NCI-H510A treated with DMSO at 0.1 percent for 48 hours (cell line): ENCODE results near the gene TRAF3.

Experiments
- DNase-seq: peaks from one replicate; lab custom pipeline; 2025; lab: John Stamatoyannopoulos, UW

The TRAF3 gene

DNA sequence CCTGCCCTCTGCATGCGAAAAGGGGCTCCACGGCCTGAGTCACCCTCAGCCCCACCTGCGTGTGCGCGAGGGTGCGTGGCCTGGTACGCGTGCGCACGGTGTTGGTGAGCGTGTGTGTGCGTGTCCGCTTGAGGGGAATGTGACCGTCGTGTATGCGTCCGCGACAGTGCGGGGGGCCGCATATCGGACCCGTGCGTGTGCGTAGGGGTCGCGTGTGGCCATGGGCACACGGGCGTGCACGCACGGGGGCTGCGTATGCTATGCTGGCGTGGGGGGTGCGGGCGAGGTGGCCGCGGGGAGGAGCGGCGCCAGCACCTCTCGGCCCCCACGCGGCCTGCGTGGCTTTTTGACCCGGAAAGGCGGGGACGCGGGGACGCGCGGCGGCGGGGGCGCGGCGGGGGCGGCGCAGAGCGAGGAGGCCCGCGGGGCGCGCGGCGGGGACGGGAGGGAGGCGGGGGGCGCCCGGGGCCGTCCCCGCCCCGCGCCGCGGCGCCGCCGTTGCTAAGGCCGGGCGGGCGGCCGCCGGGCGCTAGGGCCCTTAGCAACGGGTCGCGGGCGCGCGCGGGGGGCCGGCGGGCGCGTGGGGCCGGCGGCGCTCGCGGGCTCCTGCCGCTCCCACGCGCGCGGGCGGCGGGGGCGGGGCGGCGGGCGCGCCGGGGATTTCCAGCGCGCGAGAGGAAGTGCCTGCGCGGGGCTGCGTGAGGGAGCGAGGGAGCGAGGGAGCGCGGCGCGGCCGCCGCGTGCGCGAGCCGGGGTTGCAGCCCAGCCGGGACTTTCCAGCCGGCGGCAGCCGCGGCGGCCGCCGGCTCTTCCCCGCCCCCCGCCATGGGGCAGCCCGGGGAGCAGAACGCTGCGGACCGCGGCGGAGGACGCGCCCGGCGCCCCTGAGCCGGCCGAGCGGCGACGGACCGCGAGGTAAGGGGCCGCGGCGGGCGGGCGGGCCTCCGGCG, at the start of gene TRAF3:
TSS of gene TRAF3 (plus strand) at position 689 of the 950 bp plus-strand sequence. CDS start 92,753 bp downstream, outside the sequence.
- no peak for DNase-seq

- no peak for DNase-seq
Observed at GRCh38 chr14:102728501-102728900, 48.7 kb upstream of the TRAF3 start.

DNA sequence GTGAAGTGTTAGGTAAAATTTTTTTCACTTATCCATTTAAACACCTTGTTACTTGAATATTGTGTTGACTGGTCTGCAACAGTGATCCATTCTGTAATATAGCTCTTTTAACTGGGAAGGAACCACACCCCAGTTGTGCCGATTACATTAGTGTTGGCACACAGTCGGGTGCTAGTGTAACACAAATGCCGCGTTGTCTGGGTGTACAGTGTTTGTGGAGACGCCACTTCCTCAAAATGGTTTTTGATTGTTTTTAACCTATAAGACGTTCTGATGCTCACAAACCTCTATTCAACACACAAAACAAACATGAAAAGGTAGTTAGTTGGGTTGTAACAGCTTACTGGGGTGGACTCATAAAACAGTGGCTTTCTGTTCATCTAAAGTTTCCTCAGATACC, 48.0 kb upstream of the TRAF3 start:
- DNase-seq: no peak

GRCh38 chr14:102729825-102730224, 47.4 kb upstream of the TRAF3 start:
- no peak for DNase-seq

DNA sequence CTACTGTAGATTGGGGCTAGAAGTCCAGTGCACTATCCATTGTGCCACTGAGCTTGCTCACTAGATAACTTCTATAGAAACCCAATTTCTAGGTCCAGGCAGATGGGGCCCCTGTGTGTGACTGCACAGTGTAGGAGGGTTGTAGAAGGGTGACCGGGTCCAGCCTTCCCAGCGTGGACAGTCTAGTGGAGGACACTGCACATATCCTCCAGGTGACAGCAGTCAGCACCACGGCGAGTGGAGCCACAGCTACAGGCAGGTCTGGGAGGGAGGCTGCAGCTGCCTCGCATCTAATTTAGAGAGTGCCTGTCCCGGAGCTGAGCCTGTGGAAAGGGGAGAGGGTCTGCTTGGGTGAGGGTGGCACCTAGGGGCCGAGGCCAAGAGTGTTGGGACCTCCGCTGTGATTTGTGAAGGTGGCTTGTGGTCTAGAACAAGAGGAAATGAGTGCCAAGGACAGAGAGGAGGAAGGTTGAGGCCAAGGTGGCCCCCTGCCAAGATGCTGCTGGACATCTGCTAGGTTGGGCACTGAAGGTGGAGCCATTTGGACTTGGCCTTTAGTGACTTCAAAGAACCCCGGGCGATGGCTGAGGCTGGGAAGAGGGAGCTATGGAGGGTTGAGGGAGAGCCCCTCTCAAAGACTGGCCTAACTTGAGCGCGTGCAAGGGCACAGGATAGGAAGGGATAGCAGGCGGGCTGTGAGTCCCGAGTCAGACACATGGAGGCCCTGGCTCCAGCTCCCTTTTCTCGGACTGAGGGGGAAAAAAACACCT, 46.0 kb upstream of the TRAF3 start:
- no peak for DNase-seq

GRCh38 chr14:102731871-102732800, 45.1 kb upstream of the TRAF3 start:
- DNase-seq: peak; percentile 32

- DNase-seq: no peak
Observed at GRCh38 chr14:102732924-102733323, 44.3 kb upstream of the TRAF3 start.

DNA sequence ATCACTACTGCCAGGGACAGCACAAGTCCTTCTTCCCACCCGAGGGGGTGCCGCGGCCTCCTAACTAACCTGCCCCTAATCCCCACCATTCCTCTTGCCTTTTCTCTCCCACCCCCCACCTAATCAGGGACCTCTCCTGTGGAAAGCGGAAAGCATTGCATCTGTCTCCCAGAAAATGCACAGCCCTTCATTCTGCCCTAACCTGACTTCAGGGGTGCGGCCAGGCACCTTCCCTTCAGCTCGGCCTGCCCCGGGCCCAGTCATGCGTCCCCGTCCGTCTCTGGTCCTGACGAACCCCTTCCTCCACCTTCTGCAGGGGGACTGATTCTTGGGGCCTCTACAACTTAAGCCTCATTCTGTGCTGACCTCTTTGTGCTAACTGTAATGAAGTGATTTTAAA, 43.9 kb upstream of the TRAF3 start:
- DNase-seq: no peak

GRCh38 chr14:102734436-102734835, 42.8 kb upstream of the TRAF3 start:
- no peak for DNase-seq

- DNase-seq: no peak
Observed at GRCh38 chr14:102736956-102737355, 40.3 kb upstream of the TRAF3 start.

DNA sequence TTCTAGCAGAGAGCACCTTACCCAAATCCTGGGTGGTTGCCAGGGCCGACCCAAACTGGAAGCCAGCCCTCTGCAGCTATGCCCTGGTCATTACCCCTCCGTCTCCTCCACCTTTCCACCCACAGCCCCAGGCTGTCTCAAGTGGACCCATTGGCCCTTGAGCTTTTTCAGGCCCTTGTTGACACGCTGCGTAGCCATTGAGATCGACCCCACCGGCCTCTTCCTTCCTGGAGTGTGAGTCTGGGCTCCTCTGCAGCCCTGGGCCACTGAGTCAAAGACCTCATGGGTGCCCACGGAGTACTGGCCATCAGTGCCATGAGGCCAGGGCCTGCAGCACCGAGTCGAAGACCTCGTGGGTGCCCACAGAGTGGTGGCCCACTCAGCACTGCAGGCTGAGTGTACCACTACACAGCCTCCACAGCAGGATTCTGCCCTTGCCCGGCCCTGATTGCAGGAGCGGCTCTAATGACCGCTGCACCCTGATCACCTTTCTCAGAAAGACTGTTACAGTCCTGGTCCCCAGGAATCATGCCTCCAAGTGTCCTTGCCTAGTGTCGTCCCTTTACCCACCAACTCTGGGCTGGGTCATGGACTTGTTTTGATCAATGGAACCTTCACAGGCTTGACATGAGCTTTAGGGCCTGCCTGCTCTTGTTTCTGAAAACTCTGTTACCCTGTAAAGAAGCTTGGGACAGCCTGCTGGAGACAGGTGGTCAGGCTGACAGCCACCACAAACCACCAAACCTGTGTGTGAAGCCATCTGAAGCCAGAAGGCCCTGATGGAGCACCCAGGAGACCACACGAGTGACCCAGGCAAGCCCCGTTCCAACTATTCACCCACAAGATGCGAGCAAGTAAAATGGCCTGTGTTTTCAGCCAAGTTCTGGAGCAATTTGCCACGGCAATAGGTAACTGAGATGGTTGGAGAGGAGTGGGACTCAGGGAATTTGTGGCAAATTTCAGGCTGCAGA, 39.6 kb upstream of the TRAF3 start:
- DNase-seq: no peak

DNA sequence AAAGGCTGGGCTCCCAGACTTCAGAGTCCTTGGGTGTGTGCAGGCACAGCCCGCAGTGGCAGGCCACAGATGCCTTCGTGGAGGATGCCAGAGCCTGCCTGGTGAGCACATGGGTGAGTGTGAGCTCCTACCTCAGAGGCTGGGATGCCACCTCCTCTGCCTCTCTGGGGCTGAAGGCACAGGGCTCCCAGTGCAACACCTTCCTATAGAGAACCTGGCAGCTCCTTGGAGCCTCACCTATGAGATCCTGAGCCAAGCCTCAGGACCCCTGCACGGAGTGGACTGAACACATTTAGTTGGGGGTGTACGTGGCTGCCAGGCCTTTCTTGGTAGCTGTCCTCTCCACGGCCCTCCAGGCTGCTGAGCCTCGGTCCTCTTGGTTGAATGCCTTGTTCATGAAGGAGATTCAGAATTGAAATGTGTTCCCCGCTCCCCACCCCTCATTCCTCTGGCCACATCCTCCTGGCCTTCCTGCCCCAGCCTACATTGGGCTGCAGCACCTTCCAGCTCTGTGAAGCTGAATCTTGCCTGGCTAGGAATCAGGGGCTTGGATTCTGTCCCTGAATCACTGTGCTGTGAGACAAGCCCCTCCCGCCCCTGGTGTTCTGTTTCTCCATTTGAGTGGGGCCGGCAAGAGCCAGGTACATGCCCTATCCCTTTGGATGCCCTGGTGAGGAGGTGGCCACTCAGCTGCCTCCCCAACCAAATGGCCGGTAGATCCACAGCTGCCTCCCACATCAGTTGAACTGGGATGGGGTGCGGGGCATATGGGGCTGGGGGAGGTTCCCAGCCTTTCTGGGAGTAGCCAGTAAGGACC, 38.7 kb upstream of the TRAF3 start:
- DNase-seq: no peak

DNA sequence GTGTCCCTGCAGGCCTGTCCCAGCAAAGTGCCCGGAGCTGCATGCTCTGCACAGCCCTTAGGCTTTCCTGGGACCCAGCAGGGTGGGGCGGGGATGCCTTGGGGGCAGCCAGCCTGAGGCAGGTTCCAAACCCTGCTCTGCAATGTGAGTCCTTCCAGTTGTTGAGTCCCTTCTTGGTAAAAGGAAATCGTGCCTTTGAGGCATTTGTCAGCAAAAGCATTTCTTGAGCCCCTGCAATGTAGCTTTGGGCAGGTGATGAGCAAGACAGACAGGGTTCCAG, 38.1 kb upstream of the TRAF3 start:
- DNase-seq: no peak

DNA sequence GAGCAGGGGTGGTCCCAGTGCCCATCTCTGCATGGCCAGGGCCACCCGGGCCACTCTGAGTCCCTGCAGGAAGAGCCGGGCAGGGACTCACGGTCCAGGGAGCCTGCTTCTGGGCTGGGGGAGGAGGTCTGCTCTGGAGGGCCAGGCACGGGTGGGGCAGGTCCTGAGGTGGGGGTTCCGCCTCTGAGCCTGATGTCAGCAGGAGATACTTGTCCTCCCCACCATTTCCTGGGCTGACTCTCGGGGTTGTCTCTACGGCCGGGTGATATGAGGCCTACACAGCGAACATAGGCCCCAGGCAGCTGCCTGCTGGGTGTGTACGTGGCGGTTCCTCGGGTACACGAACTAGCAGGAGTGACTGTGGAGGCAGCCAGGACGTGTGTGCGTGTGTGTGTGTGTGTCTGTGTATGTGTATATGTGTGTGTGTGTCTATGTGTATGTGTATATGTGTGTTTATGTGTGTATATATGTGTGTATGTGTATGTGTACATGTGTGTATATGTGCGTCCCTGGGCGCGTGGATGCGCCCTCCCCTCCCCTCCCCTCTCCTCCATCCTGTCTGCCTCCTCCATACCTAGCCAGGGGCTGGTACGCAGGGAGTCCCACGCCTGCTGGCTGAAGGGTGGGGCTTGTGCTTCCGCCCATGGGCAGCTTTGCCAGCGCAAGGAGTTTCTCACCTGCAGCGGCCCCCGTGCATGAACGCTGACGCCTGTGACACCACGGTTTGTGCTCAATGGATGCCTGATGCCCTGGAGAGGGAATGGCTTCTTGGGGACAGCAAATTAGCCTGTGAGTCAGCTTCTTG, 30.4 kb upstream of the TRAF3 start:
- no peak for DNase-seq

DNA sequence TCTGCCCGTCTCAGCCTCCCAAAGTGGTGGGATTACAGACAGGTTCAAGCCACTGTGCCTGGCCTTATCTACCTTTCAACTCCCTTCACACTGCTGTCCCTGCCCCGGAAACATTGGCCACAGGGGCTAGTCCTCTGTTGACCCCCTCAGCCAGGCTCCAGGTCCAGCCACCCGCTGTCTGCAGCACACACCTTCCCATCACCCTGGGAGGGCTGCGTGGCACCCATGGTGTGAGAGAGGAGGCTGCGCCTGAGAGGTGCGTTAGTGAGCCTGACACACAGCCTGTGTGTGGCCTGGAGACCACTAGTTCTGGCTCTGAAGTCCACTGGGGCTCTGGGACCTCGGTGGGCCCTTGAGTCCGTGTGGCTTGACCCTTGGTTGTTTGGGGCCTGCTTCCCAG, 28.4 kb upstream of the TRAF3 start:
- no peak for DNase-seq

DNA sequence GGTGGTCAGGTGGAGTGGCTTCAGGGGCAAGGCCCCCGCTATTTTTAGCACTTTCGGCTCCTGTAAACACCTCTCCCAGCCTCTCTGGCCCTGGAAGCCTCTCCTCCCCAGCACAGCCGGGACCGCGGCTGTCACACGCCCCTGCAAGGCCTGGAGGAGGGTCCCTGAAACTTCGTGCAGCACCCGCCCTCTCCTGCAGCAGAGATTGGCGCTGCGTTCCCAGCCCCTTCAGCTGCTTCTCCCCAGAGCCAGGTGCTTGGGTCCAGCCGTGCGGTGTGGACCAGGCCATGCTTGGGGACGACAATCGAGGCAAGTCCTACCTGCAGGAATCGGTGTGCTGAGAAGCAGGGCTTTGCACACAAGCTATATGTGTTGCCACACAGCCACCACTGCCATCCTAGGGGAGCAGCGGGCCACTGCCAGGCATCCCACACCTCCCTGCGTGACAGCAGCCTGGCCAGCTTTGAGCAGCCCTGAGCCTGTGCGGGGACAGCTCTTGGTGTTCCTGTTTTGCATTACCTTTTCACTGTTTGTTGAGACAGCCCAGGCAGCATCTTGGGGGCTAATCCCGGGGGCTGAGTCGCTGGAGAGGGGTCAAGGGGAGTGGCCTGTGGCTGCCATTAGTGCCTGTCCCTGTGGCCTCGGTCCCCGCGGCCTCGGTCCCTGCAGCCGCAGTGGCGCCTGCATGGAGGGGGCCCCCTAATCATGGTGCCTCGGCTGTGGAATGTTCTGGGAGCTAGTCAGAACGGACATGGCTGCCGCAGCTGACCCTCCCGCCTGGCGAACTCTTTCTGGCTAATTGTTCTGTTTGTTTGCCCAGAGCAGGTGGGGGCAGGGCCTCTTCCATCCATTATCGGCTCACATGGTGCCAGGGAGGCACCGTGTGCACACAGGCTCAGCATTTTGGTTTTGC, 27.6 kb upstream of the TRAF3 start:
- peak; percentile 83 for DNase-seq

- DNase-seq: no peak
Observed at GRCh38 chr14:102750376-102750775, 26.9 kb upstream of the TRAF3 start.

DNA sequence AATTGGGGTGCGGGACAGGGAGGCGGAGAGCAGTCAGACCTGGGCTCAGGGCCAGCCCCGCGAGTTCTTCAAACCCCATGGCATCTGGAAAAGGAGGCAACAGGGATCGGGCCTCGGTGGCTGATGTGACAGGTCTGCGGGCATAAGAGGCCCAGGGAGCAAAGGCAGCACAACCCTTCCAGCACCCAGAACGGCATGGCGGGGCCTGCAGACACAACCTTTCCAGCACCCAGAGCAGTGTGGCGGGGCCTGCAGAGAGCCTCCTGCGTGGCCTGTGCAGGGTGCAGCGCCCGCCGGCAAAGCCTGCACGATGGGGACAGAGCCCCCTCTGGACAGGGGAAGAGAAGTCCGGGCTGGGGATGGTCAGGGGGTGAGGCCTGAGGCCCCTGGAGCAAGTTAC, 26.2 kb upstream of the TRAF3 start:
- no peak for DNase-seq
